Neural cell (in vitro differentiated cells): Measurements from ENCODE around the gene FBN1. TPM values are rescaled to one million over a fixed set of nuclear protein-coding genes. Genes with fewer than 3 reads are reported as not detected.

ENCODE experiments used
- H2AFZ ChIP-seq: fragments of 200-600, 300-800 bp; sonication (generic), shearing (Covaris generic); 2 replicates; pipeline ENCODE4 v1.6.0; 2014; ENCODE audit warnings: low read depth, mild to moderate bottlenecking, antibody characterized with exemption, low read length, moderate library complexity
- H3F3A ChIP-seq: fragments of 200-600 bp; shearing (Covaris generic); 2 replicates; pipeline ENCODE4 v1.6.1; 2016; ENCODE audit warnings: mild to moderate bottlenecking, moderate library complexity, mixed read lengths, antibody characterized with exemption, low read length; ENCODE audit not compliant: insufficient read depth, poor library complexity, severe bottlenecking
- H3K27ac ChIP-seq: fragments of 200-600, 300-800 bp; sonication (generic), shearing (Covaris generic); 2 replicates; pipeline ENCODE4 v1.5.1; 2014; ENCODE audit warnings: mild to moderate bottlenecking, low read length, moderate library complexity
- H3K27me3 ChIP-seq: fragments of 300-800, 200-600 bp; sonication (generic), shearing (Covaris generic); 2 replicates; pipeline ENCODE4 v1.6.0; 2014; ENCODE audit warnings: mild to moderate bottlenecking, low read depth, low read length, moderate library complexity; ENCODE audit not compliant: insufficient read depth
- H3K36me3 ChIP-seq: fragments of 300-800, 200-600 bp; sonication (generic), shearing (Covaris generic); 2 replicates; pipeline ENCODE4 v1.5.1; 2014; ENCODE audit warnings: mild to moderate bottlenecking, antibody characterized with exemption, low read length, moderate library complexity; ENCODE audit not compliant: insufficient read depth
- H3K4me2 ChIP-seq: fragments of 300-800, 200-600 bp; sonication (generic), shearing (Covaris generic); 2 replicates; pipeline ENCODE4 v1.6.0; 2014; ENCODE audit warnings: mild to moderate bottlenecking, low read length
- H3K4me3 ChIP-seq: fragments of 300-800, 200-600 bp; sonication (generic), shearing (Covaris generic); 2 replicates; pipeline ENCODE4 v1.5.1; 2014; ENCODE audit warnings: mild to moderate bottlenecking, low read length, moderate library complexity
- H3K79me2 ChIP-seq: fragments of 200-600 bp; shearing (Covaris generic); replicated peaks from 2 replicates; pipeline ENCODE4 v1.6.0; 2014; ENCODE audit warnings: mild to moderate bottlenecking, low read length, moderate library complexity; ENCODE audit not compliant: insufficient read depth
- H3K9ac ChIP-seq: fragments of 300-800, 200-600 bp; sonication (generic), shearing (Covaris generic); 2 replicates; pipeline ENCODE4 v1.6.1; 2016; ENCODE audit warnings: mild to moderate bottlenecking, low read length, mixed read lengths
- H3K9me2 ChIP-seq: fragments of 200-600 bp; shearing (Covaris generic); 2 replicates; pipeline ENCODE4 v1.6.1; 2016; ENCODE audit warnings: mild to moderate bottlenecking, low read length, mixed read lengths; ENCODE audit not compliant: insufficient read depth
- H3K9me3 ChIP-seq: fragments of 200-600, 300-800 bp; sonication (generic), shearing (Covaris generic); 2 replicates; pipeline ENCODE4 v1.6.1; 2016; ENCODE audit warnings: mild to moderate bottlenecking, mixed run types, low read length, moderate library complexity, mixed read lengths
- H4K20me1 ChIP-seq: fragments of 200-600 bp; shearing (Covaris generic); 2 replicates; pipeline ENCODE4 v1.6.1; 2016; ENCODE audit warnings: mild to moderate bottlenecking, mixed run types; ENCODE audit not compliant: insufficient read depth
- EZH2 ChIP-seq: fragments of 200-600, 300-800 bp; shearing (Covaris generic), sonication (generic); IDR thresholded peaks from 2 replicates; pipeline ENCODE4 v1.6.1; 2014; ENCODE audit warnings: antibody characterized with exemption, low read length, borderline replicate concordance, mild to moderate bottlenecking; ENCODE audit not compliant: insufficient read depth, poor library complexity, severe bottlenecking
- MXI1 ChIP-seq: fragments of 450-650 bp; conservative IDR thresholded peaks from 2 replicates; pipeline ENCODE4 v1.6.1; 2014; ENCODE audit warnings: antibody characterized with exemption, mild to moderate bottlenecking; ENCODE audit not compliant: poor library complexity, severe bottlenecking
- POLR2AphosphoS5 ChIP-seq: IDR thresholded peaks from 2 replicates; pipeline ENCODE4 v1.6.1; 2012
- RAD21 ChIP-seq: fragments of 450-650 bp; conservative IDR thresholded peaks from 2 replicates; pipeline ENCODE4 v1.6.1; 2014; ENCODE audit warnings: antibody characterized with exemption, mild to moderate bottlenecking, moderate library complexity
- REST ChIP-seq: IDR thresholded peaks from 2 replicates; pipeline ENCODE4 v1.6.1; 2012; ENCODE audit warnings: borderline replicate concordance
- SMC3 ChIP-seq: fragments of 450-650 bp; conservative IDR thresholded peaks from 2 replicates; pipeline ENCODE4 v1.6.1; 2014; ENCODE audit warnings: antibody characterized with exemption, mild to moderate bottlenecking, moderate library complexity; ENCODE audit not compliant: poor library complexity
- TAF1 ChIP-seq: IDR thresholded peaks from 2 replicates; pipeline ENCODE4 v1.6.1; 2012; ENCODE audit warnings: low read depth
- polyA plus RNA-seq: library from polyadenylated mRNA; depleted of rRNA; stranded (reverse); fragments of >200 nt; gene quantifications from 2 replicates; pipeline ENCODE4 v1.2.3, GENCODE V29; 2014
- TF ChIP-seq, protein P1 (sequence below): fragments of 450-650 bp; IDR thresholded peaks from 2 replicates; pipeline ENCODE4 v1.5.1; 2014; ENCODE audit warnings: antibody characterized with exemption, mild to moderate bottlenecking, moderate library complexity; ENCODE audit not compliant: poor library complexity, severe bottlenecking

FBN1 gene
- polyA plus RNA-seq, 1 donor from 2014 or later = 22.0 TPM

DNA sequence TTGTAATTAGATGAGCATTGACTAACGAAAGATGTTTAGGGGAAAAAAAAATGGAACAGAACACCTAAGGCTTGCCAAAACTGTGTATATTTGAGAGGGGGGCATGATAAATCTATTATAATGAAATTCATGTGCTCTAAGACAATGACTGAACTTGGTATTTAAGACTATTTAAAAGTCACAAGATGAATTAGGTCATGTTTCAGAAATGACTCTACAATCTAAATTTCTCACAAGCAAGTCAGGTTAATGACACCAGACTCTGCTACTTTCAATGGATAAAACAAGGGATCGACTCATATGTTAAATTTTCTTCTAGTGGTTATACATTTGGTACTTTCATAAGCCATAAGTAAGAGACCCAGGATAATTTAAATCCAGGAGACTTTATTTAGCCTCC, 235.9 kb downstream of the FBN1 start:
- no peak for TF ChIP-seq POLR2AphosphoS5
- TF ChIP-seq REST = no peak
- Histone ChIP-seq H3K9ac (no peak overlapping the region), H3K27ac (no peak overlapping the region)

GRCh38 chr15:48408327-48408726, 237.2 kb downstream of the FBN1 start:
- Histone ChIP-seq H3K4me3 (no peak overlapping the region), H3K9me2 (no peaks in the 10 kb centered on the region), H3K4me2 (no peak overlapping the region), H3K36me3 (no peaks in the 10 kb centered on the region), H2AFZ (no peak overlapping the region), H3K27me3 (no peaks in the 10 kb centered on the region), H3K9ac (no peak overlapping the region), H3K9me3 (no peaks in the 10 kb centered on the region), H3K79me2 (no peaks in the 10 kb centered on the region), H3K27ac (no peak overlapping the region), H4K20me1 (no peaks in the 10 kb centered on the region), H3F3A (no peaks in the 10 kb centered on the region)
- TF ChIP-seq TAF1 (no peak), RAD21 (no peak), MXI1 (no peak), POLR2AphosphoS5 (no peak), EZH2 (no peak), REST (no peak), SMC3 (no peak)
- TF ChIP-seq, protein P1, sequence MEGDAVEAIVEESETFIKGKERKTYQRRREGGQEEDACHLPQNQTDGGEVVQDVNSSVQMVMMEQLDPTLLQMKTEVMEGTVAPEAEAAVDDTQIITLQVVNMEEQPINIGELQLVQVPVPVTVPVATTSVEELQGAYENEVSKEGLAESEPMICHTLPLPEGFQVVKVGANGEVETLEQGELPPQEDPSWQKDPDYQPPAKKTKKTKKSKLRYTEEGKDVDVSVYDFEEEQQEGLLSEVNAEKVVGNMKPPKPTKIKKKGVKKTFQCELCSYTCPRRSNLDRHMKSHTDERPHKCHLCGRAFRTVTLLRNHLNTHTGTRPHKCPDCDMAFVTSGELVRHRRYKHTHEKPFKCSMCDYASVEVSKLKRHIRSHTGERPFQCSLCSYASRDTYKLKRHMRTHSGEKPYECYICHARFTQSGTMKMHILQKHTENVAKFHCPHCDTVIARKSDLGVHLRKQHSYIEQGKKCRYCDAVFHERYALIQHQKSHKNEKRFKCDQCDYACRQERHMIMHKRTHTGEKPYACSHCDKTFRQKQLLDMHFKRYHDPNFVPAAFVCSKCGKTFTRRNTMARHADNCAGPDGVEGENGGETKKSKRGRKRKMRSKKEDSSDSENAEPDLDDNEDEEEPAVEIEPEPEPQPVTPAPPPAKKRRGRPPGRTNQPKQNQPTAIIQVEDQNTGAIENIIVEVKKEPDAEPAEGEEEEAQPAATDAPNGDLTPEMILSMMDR = no peak

More for the DNA sequence above, 235.9 kb downstream of the FBN1 start:
- Histone ChIP-seq H2AFZ (no peak overlapping the region), H3K27me3 (no peaks in the 10 kb centered on the region), H3F3A (no peaks in the 10 kb centered on the region), H3K4me3 (no peak overlapping the region), H3K9me2 (no peaks in the 10 kb centered on the region), H3K9me3 (no peaks in the 10 kb centered on the region), H4K20me1 (no peaks in the 10 kb centered on the region), H3K36me3 (no peaks in the 10 kb centered on the region), H3K79me2 (no peaks in the 10 kb centered on the region), H3K4me2 (no peak overlapping the region)
